HS-27A (cell line): ENCODE data around the gene CD244.
"Not testable (repeated sequence)": the region's sequence is repeated elsewhere in the genome, so short reads cannot be mapped to it uniquely, and the experiment has no call there.

Experiments used
- DNase-seq: peaks from one replicate; pipeline ENCODE4 v3.0.0-alpha.2; 2012; ENCODE audit warnings: low read depth, missing footprints

The CD244 gene, protein sequence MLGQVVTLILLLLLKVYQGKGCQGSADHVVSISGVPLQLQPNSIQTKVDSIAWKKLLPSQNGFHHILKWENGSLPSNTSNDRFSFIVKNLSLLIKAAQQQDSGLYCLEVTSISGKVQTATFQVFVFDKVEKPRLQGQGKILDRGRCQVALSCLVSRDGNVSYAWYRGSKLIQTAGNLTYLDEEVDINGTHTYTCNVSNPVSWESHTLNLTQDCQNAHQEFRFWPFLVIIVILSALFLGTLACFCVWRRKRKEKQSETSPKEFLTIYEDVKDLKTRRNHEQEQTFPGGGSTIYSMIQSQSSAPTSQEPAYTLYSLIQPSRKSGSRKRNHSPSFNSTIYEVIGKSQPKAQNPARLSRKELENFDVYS

DNA sequence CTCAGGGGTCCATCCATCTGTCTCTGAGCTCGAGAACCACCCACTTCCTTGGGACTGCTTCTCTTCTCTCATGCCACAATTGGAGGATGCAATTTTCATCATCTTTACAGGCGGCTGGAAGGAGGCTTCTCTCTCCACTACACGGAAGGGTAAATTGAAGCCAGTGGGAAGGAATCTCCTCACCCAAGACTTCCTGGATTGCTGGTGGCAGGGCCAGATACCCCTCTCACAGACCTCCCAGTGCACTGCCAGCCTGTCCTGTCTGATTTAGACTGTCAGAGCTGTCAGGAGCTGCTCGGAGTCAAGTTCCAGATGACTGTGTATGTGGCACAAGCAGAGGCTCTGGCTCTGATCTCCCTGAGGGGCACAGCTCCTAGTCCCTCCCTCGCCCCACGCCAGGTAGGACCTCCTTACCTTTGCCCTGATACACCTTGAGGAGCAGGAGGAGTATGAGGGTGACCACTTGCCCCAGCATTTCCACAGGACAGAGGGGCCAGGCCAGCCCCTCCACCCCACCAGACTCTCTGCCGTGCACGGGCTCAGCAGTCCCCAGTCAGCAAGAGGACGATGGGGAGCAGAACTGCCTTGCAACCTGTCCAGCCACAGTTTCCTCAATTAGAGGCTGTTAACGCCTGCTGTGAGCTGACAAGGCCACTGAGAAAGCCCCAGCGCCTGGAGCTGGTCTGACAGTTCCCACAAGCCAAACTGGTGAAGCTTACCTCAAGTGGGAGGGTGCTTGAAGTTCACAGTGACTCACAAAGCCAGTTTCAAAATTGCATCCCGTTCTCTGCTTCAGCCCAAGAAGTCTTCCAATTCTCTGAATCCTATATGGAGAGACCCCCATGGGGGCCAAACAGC, at the start of gene CD244:
TSS of gene CD244 (minus strand) at position 685 of the 858 bp plus-strand sequence. CDS start at position 475, 210 bp downstream.
- DNase-seq, result no peak

DNA sequence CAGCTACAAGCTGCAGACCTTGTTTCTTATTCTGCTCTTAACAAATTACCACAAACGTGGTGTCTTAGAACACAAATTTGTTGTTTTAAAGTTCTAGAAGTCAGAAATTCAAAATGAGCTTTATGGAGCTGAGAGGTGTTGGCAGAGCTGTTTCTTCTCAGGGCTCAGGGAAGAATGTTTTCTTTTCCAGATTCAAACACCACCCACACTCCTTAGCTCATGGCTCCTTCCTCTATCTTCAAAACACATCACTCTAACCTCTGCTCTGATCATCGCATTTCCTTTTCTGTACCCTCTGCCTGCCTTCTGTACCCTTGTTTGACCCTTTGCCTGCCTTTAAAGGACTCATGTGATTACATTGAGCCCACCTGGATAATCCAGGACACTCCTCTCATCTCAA, 49.2 kb upstream of the CD244 start:
- DNase-seq, result no peak

DNA sequence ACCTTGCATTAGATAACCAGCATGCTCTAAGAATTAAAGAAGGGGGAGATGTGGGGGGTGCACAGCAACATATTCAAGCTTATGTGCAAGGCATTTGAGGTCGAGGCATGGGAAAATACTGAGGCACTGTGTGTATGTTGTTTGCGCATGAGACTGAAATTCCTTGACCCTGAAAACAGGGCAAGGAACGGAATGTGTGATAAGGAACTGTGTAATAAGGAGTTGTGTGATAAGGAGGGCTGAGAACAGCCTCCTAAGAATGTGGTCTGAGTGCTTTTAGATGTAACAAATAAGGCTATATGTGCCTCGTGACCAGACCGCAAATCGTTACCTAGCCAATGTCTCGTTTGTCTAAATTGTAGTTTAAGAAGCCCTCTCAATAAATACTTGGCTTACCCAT, 48.8 kb upstream of the CD244 start:
- no peak for DNase-seq

DNA sequence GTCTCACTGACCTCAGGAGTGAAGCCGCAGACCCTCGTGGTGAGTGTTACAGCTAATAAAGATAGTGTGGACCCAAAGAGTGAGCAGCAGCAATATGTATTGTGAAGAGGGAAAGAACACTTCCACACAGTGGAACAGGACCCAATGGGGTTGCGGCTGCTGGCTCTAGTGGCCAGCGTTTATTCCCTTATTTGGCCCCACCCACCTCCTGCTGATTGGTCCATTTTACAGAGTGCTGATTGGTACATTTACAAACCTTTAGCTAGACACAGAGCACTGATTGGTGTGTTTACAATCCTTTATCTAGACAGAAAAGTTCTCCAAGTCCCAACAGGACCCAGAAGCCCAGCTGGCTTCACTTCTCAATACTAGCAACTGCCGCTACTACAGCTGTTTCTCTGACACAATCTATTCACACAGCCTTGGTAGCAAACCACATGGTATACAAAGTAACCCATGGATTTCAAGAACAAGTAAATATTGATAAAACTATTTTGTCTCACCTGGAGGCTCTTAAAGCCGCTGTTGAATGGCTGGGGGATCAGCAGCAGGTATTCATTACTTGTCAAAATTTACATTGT, 47.6 kb upstream of the CD244 start:
- no peak for DNase-seq

DNA sequence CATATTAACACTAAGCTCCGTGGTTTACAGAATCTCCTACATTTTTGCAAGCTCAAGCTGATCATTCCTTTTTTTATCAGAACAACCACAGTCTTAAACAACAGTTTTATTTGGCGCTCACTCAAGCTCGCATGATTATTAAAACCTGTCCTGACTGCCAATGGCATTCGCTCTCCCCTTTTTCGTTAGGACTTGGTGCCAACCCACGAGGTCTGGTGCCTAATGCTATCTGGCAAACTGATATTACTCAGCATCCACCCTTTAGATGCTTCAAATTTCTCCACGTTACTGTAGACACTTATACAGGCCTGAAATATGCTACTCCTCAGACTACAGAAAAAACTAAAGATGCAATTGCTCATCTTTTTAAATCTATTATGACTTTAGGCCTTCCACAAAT, 45.3 kb upstream of the CD244 start:
- DNase-seq, result no peak

DNA sequence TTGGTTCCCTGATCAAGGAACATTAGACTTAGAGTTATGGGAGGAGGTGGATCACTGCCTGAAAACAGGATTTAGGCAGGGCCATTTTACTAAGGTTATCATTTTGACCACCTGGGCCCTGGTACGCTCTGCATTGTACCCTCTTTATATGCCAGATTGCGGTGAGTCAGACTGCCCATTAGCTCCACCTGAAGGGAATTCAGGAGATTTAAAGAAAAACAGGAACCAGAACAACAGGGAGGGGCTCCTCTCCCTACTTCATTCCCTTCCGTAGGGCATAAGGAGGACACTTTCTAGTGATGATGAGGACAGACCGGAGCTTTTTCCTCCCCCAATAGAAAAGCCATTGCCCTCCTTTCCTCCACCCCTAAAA, 42.9 kb upstream of the CD244 start:
- DNase-seq, result no peak

DNA sequence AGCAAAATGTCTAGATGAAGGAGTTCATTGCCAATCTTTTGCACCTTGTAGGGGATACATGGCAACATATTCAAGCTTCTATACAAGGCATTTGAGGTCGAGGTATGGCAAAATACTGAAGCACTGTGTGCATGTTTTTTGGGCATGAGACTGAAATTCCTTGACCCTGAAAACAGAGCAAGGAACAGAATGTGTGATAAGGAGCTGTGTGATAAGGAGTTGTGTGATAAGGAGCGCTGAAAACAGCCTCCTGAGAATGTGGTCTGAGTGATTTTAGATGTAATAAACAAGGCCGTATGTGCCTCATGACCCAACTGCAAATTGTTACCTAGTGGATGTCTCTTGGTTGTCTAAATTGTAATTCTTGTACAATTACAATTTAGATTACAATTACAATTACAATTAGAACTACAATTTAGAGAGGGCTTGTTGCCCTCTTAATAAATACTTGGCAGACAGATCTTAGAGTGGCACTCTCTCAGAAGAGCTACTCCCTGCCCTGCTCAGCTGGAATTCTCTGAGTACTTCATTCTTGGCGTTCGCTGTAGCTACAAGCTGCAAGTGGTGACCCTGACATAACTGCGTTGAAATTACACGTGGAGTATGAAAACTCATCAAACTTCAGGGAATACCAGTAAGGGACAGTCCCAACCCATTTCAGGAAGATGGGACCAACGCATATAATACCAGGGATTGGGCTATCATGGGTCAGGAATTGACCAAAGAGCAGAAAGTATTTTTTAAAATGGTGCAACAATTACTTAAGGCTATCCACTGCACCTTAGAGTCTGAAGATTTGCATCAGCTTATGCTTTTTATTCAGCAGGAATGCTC, 42.3 kb upstream of the CD244 start:
- DNase-seq, result no peak

DNA sequence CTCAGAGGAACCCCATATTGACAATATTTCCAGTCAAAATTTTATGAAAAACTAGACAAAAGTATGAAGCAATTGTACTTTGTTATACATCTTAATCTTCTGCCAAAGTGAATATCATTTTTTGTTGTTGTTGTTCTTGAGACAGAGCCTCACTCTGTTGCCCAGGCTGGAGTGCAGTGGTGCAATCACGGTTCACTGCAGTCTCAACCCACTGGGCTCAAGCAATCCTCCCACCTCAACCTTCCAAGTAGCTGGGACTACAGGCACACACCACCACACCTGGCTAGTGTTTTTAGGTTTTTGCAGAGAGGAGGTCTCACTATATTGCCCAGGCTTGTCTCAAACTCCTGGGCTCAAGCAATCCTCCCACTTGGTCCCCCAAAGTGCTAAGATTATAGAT, 39.6 kb upstream of the CD244 start:
- DNase-seq, result not testable (repeated sequence)

DNA sequence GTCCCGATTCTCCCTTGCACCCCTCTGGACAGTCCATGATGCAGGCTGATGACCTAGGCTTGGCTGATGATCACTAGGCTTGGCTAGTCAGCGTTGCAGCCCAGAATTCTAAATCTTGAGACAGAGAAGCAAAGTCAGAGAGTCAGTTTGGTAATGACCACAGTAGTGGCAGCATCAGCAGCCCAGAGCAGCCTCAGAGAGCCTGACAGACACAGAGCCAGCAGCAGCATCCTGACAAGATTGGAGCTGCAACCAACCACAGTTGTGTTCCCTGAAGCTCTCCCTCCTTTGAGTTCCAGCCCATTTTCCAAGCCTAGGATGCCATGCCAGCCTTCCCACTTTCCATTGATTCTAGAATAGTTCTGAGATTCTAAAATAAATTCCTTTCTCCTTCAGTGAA, 39.1 kb upstream of the CD244 start:
- no peak for DNase-seq

DNA sequence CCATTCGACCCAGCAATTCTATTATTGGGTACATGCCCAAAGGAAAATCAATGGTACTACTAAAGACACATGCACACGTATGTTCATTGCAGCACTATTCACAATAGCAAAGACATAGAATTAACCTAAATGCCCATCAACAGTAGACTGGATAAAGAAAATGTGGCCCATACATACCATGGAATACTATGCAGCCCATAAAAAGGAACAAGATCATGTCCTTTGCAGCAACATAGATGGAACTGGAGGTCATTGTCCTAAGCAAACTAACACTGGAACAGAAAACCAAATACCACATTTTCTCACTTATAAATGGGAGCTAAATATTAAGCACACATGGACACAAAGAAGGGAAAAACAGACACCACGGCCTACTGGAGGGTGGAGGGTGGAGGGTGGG, 38.0 kb upstream of the CD244 start:
- not testable (repeated sequence) for DNase-seq

DNA sequence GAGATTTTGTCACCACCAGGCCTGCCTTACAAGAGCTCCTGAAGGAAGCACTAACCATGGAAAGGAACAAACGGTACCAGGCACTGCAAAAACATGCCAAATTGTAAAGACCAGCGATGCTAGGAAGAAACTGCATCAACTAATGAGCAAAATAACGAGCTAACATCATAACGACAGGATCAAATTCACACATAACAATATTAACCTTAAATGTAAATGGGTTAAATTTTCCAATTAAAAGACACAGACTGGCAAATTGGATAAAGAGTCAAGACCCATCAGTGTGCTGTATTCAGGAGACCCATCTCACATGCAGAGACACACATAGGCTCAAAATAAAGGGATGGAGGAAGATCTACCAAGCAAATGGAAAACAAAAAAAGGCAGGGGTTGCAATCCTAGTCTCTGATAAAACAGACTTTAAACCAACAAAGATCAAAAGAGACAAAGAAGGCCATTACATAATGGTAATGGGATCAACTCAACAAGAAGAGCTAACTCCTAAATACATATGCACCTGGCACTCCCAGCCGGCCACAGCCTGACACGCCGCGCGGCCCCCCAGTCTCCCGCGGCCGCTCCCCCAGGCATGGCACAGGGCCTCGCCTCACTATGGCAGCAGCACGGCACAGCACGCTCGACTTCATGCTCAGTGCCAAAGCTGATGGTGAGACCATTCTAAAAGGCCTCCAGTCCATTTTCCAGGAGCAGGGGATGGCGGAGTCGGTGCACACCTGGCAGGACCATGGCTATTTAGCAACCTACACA, 31.9 kb upstream of the CD244 start:
- not testable (repeated sequence) for DNase-seq

DNA sequence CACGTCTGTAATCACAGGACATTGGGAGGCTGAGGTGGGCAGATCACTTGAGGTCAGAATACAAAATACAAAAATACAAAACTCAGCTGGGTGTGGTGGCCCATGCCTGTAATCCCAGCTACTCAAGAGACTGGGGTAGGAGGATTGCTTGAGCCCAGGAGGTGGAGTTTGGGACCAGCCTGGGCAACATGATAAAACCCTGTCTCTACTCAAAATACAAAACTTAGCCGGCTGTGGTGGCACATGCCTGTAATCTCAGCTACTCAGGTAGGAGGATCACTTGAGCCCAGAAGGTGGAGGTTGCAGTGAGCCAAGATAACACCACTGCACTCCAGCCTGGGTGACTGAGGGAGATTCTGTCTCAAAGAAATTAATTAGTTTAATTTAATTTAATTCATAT, 28.8 kb upstream of the CD244 start:
- DNase-seq, result no peak

DNA sequence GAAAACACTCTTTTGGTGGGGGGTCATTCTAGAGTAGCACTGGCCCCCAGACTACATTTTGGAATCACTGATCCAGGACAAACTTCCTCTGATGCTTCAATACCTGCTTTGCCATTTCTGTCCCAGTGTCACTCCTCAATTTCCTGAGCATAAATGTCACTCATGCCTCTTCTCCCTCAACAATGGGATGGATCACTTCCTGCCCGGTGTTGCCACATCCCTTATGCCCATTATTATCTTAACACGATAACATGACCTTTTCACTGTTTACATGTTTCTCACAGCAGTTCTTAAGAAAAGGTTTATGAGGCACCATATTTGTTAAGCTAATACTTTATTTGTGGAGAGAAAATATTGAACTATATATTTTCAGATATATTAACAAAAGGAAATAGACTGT, 26.2 kb upstream of the CD244 start:
- DNase-seq, result no peak

DNA sequence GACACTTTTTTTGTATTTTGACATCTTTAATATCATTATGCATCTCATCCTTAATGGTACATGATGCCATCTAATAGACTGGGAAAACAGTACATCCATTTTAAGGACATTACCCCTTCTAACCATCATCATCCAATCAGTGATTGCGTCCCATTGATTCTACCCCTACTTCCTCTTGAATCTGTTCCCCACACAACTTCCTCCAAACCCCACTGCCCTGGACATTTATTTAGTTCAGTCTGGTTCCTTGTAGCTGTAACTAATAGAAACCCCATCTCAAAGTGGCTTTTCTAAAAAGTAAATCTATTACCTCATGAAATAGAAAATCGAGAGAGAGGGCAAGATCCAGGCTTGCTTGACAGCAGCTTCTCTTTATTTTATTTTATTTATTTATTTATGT, 24.4 kb upstream of the CD244 start:
- no peak for DNase-seq

DNA sequence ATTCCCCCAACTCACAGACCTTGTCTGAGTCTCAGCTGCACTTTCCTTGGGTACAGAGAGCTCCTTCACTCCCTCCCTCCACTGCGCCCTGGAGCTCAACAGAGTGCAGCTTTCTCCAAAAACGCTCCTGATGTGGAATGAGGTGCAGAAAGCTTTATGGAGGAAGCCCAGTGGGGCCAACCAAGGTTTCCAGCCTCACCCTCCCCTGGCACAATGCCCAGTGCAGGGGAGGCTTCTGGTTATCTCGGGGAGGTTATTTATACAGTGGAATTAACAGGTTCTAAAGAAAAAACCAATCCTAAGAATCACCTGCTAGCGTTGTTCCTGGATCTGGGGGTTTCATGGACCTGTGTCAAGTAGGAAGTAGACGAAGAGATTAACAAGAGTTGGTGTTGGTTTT, 22.4 kb upstream of the CD244 start, which contains the start of gene ITLN1:
TSS of gene ITLN1 (minus strand) at position 139 of the 400 bp plus-strand sequence. CDS start 303 bp downstream, outside the sequence.
- DNase-seq, result no peak

DNA sequence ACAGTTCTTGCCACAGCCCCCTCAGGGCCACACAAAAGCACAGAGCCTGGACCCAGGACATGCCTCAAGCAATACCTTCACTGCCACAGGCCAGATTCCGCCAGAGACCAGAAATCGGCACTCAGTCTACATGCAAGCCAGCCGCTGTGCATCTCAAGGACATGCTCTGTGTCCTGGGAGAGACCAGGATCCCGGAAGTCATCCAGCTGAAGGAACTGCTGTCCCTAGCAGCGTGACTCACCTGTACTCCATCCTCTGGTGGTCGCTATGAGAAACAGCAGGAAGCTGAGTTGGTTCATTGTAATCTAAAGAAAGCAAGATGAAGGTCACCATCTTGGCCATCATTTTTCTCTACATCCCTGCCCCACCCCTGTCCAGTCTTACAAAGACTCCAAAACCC, 21.9 kb upstream of the CD244 start:
- no peak for DNase-seq

DNA sequence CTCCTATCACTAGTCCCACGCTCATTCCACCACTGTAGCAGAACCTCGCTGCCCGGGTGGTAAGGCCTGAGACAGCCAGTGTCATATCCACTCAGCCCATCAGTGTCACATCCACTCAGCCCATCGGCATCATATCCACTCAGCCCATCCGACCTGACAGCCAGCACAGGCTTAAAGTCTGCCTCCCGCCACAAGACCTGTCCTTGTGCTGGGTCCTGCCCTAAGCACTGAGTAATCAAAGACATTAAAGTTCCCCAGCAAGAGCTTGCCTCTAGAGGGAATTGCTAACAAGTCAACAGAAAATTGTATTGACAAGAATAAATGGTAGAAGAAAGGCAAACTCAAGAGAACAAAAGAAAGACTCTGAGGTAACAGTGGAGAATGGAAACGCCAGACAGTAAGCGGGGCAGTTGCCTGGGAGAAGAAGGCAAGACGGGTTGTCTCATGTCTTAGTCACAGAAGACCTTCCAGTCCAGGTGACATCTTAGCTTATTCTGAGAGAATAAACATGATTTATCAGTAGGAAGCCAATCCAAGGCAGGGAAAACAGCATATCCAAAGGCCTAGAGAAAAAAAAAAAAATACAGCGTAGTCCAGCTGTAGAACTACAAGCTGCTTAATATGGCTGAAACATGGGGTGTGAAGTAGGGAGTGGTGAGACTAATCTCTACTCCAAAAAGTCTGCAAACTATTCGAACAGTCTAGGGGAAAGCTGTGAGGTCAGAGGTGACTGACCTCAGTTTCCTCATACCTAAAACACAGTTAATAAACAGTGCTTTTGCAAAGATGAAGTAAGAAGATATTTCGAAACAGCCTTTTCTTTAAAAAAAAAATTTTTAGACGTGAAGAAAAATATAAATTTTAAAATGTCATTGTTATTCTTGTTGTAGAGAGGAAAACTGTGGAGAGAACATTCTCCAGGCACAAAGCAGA, 21.2 kb upstream of the CD244 start:
- no peak for DNase-seq

DNA sequence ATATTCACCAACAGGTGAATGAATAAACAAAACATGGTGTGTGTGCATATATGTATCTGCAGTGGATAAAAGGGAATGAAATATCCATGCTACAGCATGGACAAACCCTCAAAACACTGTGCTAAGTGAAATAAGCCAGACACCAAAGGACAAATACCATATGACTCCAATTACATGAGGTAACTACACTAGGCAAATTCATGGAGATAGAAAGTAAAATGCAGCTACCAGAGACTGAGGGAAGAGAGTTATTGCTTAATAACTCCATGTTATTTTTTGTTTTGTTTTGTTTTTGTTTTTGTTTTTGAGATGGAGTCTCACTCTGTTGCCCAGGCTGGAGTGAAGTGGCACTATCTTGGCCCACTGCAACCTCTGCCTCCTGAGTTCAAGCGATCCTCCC, 19.9 kb upstream of the CD244 start:
- DNase-seq, result no peak

DNA sequence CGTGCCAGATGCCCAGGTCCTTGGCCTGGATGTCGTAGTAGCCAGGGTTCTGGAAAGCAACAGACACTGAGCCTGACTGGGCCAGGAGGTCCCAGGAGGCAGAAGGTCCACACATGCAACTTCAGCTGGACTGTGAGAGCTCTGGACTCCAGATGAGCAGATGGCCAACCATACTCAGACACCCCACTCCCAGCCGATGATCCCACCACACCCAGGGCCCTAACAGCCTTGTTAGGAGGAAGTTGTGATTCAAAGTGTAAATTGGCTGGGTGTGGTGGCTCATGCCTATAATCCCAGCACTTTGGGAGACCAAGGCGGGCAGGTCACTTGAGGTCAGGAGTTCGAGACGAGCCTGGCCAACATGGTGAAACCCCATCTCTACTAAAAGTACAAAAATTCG, 18.6 kb upstream of the CD244 start:
- not testable (repeated sequence) for DNase-seq

DNA sequence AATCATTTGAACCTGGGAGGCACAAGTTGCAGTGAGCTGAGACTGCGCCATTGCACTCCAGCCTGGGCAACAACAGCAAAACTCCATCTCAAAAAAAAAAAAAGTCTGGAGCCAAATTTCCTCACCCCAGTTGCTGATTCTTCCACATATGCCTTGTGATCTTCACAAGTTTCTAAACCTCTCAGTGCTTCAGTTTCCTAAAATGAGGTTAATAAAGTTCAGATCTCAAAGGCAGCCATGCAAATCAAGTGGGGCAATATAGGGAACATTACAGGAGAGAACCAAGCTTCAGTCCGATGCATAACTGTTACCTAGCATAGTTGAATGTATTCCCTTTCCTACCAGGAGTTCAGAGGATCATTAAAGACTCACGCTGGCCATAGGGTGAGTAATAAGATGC, 17.5 kb upstream of the CD244 start:
- DNase-seq, result no peak
